Skeletal muscle cell (primary cell): Measurements from ENCODE around the gene MRGPRF.

ENCODE experiments used
- DNase-seq: peaks from one replicate; pipeline ENCODE4 v3.0.0-alpha.2; 2010; ENCODE audit warnings: low read depth
- H3K4me3 ChIP-seq: 2 replicates; pipeline ENCODE4 v1.5.1; 2011; ENCODE audit warnings: low read depth, mild to moderate bottlenecking, control low read depth, low read length, moderate library complexity

The MRGPRF gene

DNA sequence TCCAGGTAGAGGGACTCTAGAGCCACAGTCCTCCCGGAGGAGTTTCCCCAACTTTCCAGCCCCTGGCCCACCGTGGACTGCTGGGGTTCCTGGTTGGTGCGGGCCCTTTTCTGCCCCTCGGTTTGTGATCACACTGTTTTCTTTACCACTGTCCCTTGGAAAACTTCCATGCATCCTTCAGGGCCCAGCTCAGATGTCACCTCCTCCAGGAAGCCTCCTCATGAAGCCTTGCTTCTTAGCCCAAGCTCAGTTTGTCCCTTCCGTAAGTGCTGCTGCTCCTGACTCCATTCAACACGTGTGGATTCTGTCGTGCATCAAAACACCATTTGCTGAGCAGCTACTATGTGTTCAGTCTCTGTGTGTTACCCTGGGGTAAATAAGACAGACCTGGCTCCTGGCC lies 19.8 kb upstream of the MRGPRF start:
- H3K4me3 ChIP-seq = no peak overlapping the region
- DNase-seq = no peak

DNA sequence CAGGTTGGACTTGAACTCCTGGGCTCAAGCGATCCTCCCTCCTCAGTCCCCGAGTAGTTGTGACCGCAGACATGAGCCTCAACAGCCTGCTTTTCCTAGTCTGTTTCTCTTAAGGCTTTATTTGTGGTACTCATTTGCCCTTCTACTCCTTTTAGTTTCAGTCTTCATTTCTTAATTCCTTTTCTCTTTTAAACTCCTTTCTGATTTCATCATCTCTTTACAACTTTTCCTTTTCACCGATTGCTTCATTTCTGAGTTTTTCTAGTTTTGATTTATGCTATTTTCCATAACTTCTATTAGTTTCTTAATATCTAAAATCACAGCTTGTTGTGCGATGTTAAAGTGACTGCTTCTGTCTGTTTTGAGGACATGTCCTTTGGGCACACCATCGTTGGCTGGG lies 17.3 kb upstream of the MRGPRF start:
- DNase-seq = no peak
- no peak overlapping the region for H3K4me3 ChIP-seq

DNA sequence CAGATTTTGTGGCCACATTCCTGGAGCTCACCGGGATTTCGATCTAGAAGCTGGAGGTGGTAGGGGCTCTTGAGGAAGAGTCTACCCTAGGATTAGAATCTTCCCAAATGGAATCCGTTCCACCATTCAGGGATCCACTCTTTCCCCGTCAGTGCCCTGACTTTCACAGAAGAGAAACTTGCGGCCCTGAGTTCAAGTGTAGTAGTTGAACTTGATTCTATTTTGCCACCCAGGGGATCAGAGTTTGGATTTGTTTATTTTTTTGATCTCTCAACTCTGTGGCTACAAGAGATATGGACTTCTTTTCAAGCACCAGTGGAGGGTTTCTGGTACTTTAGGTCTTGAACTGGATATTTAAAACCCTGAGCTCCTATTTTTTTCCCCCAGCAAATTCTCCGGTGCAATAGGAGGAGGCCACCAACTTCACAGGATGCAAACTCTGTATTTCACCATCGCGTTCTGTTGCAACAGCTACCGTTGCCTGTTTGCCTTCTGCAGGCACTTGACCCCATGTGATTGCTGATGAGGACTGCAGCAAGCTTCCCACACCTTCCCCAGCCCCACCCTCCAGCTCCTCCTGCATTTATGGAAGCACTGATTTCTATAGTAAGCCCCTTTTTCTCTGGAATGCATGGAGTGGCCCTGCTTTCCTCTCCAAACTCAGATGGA lies 14.8 kb upstream of the MRGPRF start:
- H3K4me3 ChIP-seq = no peak overlapping the region
- no peak for DNase-seq

DNA sequence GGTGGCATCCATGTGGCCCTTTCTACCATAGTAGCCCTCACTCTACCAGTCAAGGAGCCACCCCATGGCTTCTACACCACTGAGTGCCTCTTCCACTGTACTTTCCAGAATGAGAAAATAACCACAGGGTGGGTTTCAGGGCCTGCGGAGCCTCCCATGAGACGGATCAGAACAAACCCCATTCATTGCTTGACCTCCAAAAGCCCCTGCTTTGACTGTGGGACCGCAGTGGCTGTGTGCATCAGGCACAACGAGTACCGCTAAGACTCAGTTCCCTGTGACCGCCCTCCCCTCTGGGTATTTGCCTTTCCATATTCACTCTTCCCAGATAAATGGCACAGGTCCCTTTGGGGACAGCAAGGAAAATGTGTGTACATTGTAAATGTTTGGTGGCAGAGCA lies 11.5 kb upstream of the MRGPRF start:
- DNase-seq = no peak
- no peak overlapping the region for H3K4me3 ChIP-seq

DNA sequence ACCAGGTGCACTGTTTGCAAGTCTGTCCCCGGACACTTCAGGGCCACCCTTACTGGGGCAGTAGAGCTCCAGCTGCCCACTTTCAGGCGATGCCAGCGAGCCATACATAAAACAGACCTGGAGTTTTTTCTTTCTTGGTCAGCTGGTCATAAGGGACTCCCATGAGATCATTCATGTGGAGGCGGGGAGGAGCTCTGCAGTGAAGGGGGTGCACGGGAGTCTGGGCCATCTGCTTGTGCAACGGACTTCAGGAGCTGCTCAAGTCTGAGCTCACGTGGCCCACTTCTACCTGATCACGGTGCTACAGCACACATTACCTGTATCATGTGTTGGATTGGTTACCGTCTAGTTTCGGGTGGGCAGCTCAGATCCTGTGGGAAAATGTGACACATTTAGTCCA lies 9.2 kb upstream of the MRGPRF start:
- no peak for DNase-seq
- no peak overlapping the region for H3K4me3 ChIP-seq

DNA sequence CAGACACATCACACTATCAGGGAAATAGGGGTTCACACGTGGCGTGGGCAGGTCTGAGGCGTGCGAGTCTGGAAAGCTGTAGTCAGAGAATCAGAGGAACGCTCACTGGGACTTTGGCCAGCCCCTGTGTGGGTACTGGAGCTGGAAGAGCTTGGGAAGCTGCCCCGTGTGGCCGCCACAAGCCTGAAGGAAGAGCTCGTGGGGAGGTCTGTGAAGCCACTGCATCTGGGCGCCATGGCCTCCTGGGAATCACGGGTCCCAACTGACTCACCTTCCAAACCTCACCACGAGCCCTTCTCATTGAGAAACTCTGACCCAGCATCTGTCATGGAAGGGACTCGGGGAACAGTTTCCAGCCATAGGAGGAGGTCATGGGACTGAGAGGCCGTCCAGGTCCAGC lies 5.9 kb upstream of the MRGPRF start:
- no peak overlapping the region for H3K4me3 ChIP-seq
- DNase-seq = no peak

DNA sequence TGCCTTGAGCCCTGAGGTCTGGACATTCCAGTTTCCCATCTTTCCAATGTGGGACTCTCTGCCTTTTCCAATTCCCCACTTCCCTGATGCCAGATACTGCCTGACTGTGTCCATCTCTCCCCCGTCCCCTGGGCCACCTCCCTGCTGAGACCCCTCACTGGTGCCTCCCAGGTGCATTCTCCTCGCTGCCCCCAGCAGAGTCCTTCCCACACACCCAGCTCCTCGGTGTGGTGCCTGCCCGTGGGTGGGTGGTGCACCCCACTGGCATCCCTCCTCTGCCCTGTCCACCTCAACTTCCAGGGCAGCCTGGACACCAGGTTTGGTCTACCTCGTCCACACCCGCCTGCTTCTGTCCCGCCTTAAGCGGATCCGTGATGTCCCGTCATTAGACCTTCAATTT lies 4.9 kb upstream of the MRGPRF start:
- no peak overlapping the region for H3K4me3 ChIP-seq
- DNase-seq = no peak

DNA sequence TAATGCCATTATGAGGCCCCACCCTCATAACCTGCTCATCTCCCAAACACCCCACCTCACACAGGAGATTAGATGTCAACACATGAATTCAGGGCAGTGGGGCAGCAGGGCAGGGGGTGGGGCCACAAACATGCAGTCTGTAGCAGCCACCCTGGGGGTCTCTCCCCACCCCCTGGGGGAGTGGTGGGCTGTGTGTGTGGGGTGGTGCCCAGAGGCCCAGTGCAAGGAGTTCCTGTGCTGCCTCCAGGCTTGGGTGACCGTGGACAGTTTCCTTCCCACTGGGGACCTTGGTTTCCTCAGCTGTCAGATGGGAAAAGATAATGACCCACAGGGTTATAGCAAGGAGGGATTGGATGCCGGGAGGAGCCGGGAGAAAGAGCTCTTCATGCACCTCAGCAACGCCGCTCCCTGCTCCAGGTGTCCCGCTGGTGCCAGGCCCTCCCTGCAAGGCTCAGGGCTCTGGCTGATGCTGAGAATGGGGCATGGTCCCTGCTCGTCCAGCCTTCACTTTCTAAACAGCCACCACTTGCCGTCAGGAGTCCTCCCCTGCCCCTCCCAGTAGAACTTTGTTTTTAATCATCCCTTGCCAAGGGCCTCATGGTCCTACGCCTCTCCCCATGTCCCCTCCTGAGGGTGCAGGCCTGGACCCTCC lies 2.0 kb upstream of the MRGPRF start:
- DNase-seq = no peak

DNA sequence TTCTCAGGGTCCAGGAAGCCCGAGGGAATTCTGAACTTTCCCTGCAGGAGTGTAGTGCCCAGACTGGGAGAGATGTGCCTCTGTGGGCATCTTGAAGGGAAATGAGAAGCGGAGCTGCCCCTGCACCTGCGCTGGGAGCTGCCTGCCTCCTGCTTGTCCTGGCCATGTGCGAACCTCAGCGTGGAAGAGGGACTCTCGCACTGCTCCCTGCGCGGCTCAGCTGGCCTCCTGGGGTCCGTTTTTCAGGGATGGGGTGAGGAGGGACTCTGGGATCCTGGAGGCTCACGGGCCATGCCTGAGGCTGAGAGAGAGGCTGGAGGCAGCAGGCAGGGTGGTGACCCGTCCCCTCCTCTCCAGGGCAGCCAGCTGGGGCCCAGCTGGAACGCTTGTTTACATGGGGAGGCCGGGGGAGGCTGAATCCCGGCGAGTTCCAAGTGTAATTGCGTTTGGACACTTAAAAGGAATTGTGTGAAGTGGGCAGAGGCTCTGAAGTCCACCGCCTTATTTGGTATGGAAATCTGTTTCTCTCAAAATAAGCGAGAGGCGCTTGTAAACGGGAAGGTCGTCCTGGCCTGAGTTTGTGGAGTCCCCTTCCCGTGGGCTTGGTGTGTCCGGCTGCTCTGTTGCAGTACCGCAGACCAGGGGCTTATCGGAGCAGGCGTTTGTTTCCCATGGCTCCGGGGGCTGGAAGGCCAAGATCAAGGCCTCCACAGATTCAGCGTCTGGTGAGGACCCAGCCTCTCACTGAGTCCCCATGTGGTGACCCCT lies 1.2 kb upstream of the MRGPRF start:
- no peak overlapping the region for H3K4me3 ChIP-seq
- DNase-seq = no peak

More for the DNA sequence above, 2.0 kb upstream of the MRGPRF start:
- H3K4me3 ChIP-seq = no peak overlapping the region

DNA sequence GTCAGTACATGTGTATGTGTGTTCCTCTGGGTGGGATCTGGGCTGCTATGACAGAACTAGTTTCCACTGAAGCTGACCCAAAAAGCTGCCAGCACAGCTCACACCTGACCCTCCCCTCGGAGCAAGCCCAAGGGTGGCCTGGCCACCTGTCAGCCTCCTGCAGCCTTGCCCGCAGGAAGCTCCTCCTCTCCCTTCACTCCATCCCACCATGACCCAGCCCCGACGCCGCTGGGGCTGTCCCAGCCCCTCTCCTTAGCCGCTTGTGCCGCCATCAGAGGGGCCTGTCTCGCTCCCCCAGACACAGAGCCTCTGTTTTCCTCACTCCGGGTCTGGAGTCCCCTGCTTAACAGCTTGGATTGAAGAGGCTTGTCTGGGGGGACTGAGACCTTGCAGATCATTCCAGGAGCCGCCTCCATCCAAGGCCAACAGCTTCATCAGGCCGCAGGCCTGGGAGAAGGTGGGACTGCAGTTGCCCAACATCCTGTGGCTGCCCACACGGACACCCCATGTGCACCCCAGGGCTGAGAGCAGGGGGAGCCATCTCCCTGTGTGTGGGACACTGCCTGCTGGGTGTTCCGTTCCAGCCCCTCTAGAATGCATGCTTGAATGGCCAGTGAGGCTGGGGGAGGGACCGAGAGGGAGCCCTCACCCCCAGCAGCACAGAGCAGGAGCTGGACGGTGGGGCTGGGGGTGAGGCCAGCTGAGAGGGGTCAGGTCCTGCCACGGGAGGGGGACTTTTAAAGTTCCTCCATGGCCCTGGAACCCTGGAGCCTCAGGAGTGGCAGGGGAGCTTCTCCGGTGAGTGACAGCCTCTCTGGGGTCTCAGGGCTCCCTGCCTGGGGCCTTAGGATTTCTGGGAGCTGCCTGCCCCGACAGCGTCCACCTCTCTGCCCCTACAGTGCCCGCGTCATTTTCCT lies 696 bp downstream of the MRGPRF start:
- no peak for DNase-seq

DNA sequence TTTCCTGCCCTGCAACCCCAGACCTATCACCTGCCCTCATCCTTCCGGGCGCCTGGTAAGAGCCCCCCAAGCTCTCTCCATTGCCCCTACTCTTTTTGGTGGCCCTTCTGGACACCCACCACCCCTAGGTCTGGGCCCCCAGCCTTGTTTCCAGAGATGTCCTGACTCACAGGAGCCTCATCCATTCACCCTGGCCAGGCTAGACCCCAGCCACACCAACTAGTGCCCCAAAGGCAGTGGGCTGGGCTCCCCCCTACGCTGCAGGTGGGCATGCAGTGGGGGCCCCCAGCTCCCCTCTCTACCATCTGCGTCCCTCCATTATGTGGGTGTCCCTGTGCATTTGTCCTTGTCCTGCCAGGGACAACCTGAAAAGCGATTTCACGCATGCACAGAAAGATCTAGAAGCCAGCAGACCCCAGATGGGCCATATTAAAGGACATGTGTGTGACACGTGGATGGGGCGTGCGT lies 1.4 kb downstream of the MRGPRF start:
- no peak overlapping the region for H3K4me3 ChIP-seq
- DNase-seq = no peak

More for the DNA sequence above, 696 bp downstream of the MRGPRF start:
- peak overlapping the region; percentile 43 for H3K4me3 ChIP-seq

DNA sequence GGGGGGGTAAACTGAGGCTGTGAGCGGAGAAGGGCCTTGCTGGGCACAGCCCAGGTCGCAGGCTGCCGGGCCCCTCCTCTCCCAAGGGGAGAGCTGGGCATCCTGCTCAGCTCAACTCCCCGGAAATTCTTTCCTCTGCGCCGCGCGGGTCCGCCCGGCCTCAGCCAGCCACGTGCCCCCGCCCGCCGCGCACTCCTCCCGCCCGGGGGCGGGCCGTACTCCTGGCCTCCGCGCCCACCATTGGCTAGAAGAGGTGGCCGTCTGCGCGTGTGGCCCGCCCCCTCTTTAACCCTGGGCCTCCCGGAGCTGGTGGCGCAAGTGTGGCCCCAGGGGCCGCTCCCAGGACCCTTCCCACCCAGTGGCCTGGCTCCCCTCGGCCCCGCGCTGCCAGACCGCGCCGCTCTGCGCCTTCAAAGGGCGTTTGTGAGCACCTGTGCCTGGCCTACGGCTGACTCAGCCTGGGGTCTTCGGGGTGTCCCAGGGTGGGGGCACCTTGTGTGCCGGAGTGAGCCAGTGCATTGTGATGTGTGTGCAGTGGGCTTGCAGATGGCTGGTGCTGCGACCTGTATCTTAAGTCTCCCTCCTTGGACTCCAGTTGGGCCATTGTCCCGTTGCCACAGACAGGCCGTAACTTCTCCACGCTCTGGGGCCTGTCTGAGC lies 2.0 kb downstream of the MRGPRF start:
- peak overlapping the region; percentile 21 for H3K4me3 ChIP-seq
- no peak for DNase-seq

DNA sequence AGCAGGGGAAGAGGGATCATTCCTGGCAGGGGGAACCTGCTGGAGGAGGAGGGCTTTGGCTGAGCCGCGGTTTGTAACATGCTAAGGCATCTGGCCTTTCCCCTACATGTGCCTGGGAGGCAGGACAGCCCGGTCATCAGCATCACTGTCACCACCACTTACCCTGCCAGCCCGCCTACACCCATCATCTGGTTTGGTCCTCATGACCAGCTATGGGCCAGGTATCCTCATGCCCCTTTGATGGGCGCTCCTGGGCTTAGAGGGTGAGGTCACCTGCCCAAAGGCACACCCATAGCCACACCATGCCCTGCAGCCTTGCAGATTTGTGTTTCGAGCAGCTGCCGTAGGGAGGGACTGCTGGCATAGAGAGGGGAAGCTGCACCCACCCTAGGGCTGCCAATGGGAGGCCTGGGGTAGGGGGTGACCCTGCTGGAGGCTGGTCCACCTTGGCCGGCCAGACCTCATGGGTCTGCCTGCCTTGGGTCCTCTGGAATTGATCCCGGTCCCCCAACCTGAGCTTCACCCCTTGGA lies 2.6 kb downstream of the MRGPRF start:
- DNase-seq = no peak
- peak overlapping the region; percentile 20 for H3K4me3 ChIP-seq

DNA sequence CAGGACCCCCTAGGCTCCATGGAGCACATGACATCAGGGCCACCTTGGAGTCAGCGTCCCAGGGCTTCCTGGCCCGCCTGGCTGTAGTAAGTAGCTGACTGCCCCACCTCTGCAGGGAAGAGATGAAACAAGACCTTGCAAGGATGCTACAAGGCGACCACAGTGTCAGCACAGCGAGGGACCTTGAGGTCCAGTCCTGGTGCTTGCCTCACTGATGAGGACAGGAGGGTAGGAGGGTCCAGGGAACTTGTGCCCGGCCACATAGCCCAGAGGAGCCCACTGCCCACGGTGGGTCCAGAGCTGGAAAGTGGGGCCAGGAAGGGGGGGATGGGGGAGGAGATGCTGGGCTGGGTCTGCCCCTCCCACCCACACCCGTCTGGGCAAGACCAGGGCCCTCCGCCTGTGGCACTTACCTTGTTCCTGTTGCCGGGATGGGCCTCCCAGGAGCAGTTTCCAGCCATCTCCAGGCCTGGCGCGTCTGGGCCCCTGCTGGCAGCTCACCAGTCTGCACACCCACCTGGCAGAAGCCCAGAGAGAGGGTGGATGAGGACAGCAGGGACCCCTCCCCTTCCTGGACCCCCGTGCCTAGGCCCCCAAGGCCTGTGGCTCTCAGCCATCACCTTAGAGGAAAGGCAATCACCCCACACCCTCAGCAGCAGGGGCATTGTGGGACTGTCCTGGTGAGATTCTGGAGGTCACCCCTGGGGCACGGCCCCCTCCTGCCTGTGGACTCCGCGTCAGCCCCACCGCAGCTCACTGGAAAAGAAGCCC lies 3.4 kb downstream of the MRGPRF start:
- H3K4me3 ChIP-seq = no peak overlapping the region
- DNase-seq = no peak

DNA sequence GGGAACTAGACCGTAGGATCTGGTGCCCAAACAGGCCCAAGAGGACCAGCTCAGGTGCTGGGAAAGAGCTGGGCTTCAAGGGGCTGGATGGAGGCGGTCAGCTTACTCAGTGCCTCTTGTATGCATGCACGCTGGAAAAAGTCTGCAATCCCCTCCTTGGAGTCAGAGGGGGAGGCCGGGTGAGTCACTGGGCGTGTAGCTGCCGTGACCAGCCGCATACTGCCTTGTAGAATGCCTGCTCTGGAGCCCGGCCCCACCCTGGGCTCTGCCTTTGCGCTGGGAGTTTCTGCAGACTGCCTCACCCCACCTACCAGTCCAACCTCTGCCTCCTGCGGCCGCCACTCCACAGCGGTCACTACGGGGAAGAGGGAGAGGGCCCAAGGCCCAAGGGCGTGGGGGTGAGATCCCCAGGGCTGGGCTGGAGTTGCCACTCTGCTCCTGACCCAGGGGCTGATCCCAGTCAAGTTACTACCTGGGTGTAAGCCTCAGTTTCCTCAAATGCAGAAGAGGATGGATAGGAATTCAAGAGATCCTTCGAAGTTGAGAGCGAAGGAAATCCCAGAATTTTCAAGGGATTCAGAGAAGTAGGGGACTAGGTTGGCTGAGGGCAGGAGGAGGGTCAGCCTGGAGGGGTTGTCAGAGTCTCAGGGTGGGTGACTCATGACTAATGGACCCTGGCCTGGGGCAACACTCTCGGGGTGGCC lies 4.2 kb downstream of the MRGPRF start:
- no peak overlapping the region for H3K4me3 ChIP-seq
- DNase-seq = peak; percentile 84

DNA sequence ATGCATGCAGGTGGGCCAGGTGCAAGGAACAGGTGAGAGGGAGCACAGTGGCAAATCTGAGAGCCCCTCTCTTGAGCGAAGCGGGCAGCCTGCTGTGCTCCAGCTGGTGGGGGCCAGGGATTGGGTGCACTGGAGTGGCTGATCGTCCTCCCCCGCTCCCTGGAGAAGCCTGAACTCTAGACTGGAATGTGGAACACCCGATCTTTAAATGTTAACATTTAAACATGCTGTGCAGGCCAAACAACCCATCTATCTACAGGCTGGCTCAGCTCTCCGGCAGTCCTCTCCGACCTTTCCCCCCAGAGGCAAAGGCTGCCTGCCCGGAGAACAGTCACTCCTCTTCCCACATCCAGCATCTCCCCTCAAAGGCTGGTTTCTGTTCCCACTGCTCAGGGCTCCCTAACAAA lies 5.1 kb downstream of the MRGPRF start:
- H3K4me3 ChIP-seq = no peak overlapping the region
- no peak for DNase-seq

DNA sequence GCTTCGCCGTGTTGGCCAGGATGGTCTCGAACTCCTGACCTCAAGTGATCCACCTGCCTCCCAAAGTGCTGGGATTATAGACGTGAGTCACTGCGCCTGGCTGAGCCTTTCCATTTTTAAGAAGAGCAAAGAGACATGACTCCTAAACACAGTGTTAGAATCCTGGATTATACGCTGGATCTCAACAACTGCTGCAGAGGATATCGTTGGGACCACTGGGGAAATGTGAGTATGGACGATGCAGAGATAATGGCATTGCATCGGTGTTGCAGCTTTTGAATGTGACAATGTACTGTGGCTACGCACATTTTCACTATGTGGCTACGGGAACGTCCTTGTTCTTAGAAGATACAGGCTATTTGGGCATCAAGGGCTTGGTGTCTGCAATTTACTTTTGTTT lies 6.2 kb downstream of the MRGPRF start:
- H3K4me3 ChIP-seq = no peak overlapping the region
- no peak for DNase-seq
